K562 (cell line): Measurements from ENCODE around the gene TPRG1L. TPM values are rescaled to one million over a fixed set of nuclear protein-coding genes. Genes with fewer than 3 reads are reported as not detected.

Experiments used
- BMI1 ChIP-seq: fragments of 150-350 bp; IDR thresholded peaks from 2 replicates; pipeline ENCODE4 v1.6.1; 2014; ENCODE audit warnings: low read length
- BRCA1 ChIP-seq, 2 experiments: fragments of 450-650 bp in 1 of 2; sonication (generic) in 1 of 2; formaldehyde crosslinking in 1 of 2; IDR thresholded peaks; 2 replicates each; pipeline versions ENCODE4 v1.5.0 to v1.6.1; 2017 to 2020; ENCODE audit warnings: mild to moderate bottlenecking in 1 of 2, missing genetic modification reagents in 1 of 2
- CHD1 ChIP-seq: fragments of 200-600 bp; sonication (generic); IDR thresholded peaks from one replicate; pipeline ENCODE4 v1.6.1; 2012; ENCODE audit warnings: mild to moderate bottlenecking, moderate library complexity, low read length, inconsistent platforms
- ETV1 ChIP-seq: fragments of 450-650 bp; conservative IDR thresholded peaks from 2 replicates; pipeline ENCODE4 v1.6.1; 2016; ENCODE audit warnings: missing genetic modification characterization, control low read depth, low read depth, missing compliant biosample characterization
- FOXA1 ChIP-seq: fragments of 450-650 bp; IDR thresholded peaks from 2 replicates; pipeline ENCODE4 v1.6.1; 2016; ENCODE audit warnings: mild to moderate bottlenecking, borderline replicate concordance
- FOXJ2 ChIP-seq: fragments of 200-800 bp; sonication (Bioruptor generic); IDR thresholded peaks from 2 replicates; pipeline ENCODE4 v1.6.1; 2016; ENCODE audit warnings: missing genetic modification characterization, missing compliant biosample characterization
- KAT8 ChIP-seq: fragments of 450-650 bp; IDR thresholded peaks from 2 replicates; pipeline ENCODE4 v1.6.1; 2016; ENCODE audit warnings: low read depth, mild to moderate bottlenecking
- MCM3 ChIP-seq: fragments of 450-650 bp; IDR thresholded peaks from 2 replicates; pipeline ENCODE4 v1.6.1; 2016
- MCM5 ChIP-seq: fragments of 450-650 bp; IDR thresholded peaks from 2 replicates; pipeline ENCODE4 v1.6.1; 2016; ENCODE audit warnings: low read depth
- NFATC3 ChIP-seq: fragments of 450-650 bp; IDR thresholded peaks from 2 replicates; pipeline ENCODE4 v1.6.1; 2017; ENCODE audit warnings: mild to moderate bottlenecking
- RAD21 ChIP-seq, 2 experiments: fragments of 250-450 bp in 1 of 2; fragments of 450-650 bp in 1 of 2; sonication (Bioruptor Pico) in 1 of 2; formaldehyde crosslinking in 1 of 2; IDR thresholded peaks in 1 of 2; conservative IDR thresholded peaks in 1 of 2; 2 replicates each; pipeline versions ENCODE4 v1.4.0 to v1.8.0; 2020 to 2022; ENCODE audit warnings: mild to moderate bottlenecking in 2 of 2, moderate library complexity in 1 of 2
- SLC30A9 ChIP-seq: fragments of 250-450 bp; sonication (Bioruptor Pico); IDR thresholded peaks from 2 replicates; pipeline ENCODE4 v1.8.0; 2022; ENCODE audit warnings: mild to moderate bottlenecking, moderate library complexity
- TCF3 ChIP-seq: sonication (generic); formaldehyde crosslinking; IDR thresholded peaks from 2 replicates; pipeline ENCODE4 v1.4.0; 2020; ENCODE audit warnings: mild to moderate bottlenecking, missing genetic modification reagents
- TCF7 ChIP-seq: sonication (generic); IDR thresholded peaks from 2 replicates; pipeline ENCODE4 v1.6.1; 2016; ENCODE audit warnings: antibody characterized with exemption, borderline replicate concordance
- TCFL5 ChIP-seq: fragments of 250-450 bp; sonication (Bioruptor Pico); conservative IDR thresholded peaks from 2 replicates; pipeline ENCODE4 v1.6.1; 2021; ENCODE audit warnings: mild to moderate bottlenecking, moderate library complexity, matching md5 sums
- TSC22D4 ChIP-seq: fragments of 450-650 bp; IDR thresholded peaks from 2 replicates; pipeline ENCODE4 v1.6.1; 2016; ENCODE audit warnings: missing genetic modification characterization, missing biosample characterization, control low read depth
- ZBTB17 ChIP-seq: fragments of 450-650 bp; formaldehyde crosslinking; IDR thresholded peaks from 2 replicates; pipeline ENCODE4 v1.4.0; 2020; ENCODE audit warnings: mild to moderate bottlenecking
- ZNF12 ChIP-seq: sonication (generic); formaldehyde crosslinking; IDR thresholded peaks from 2 replicates; pipeline ENCODE4 v1.4.0; 2020; ENCODE audit warnings: mild to moderate bottlenecking, missing genetic modification reagents
- ZNF140 ChIP-seq: fragments of 250-450 bp; sonication (Bioruptor Pico); IDR thresholded peaks from 2 replicates; pipeline ENCODE4 v1.8.0; 2021; ENCODE audit warnings: moderate library complexity, mild to moderate bottlenecking, inconsistent platforms
- ZNF41 ChIP-seq: fragments of 250-450 bp; sonication (Bioruptor Pico); conservative IDR thresholded peaks from 2 replicates; pipeline ENCODE4 v1.4.0; 2020; ENCODE audit warnings: mild to moderate bottlenecking
- ZNF609 ChIP-seq: sonication (generic); formaldehyde crosslinking; IDR thresholded peaks from 2 replicates; pipeline ENCODE4 v1.8.1; 2023; ENCODE audit warnings: missing genetic modification reagents, mild to moderate bottlenecking, borderline replicate concordance
- polyA plus RNA-seq, 8 experiments: library from polyadenylated mRNA; depleted of rRNA in 4 of 8; stranded (reverse) in 5 of 8; unstranded in 3 of 8; fragments of >200 nt; fragmentation: Nextera tagmentation in 2 of 8; fragmentation: Illumina TruSeq in 1 of 8; extraction: Ambion mirVana in 2 of 8; extraction: Trizol in 1 of 8; gene quantifications; 2 replicates each; pipeline versions ENCODE4 v1.2.1 to v1.2.3, GENCODE V29; 2011 to 2014; ENCODE audit warnings: inconsistent platforms in 1 of 8, missing spikeins in 1 of 8
- total RNA-seq, 7 experiments: library from RNA; depleted of rRNA in 6 of 7; stranded (reverse); fragments of >200 nt in 6 of 7; fragmentation: Illumina TruSeq in 2 of 7; extraction: Trizol in 2 of 7; gene quantifications; 2 replicates each; pipeline versions ENCODE4 v1.2.1 to v1.2.3, GENCODE V29; 2011 to 2021; ENCODE audit warnings: low replicate concordance in 1 of 7
- TF ChIP-seq, protein P1 (sequence below): fragments of 250-450 bp; sonication (Bioruptor Pico); IDR thresholded peaks from 2 replicates; pipeline ENCODE4 v1.8.0; 2022; ENCODE audit warnings: moderate library complexity, mild to moderate bottlenecking, inconsistent platforms

TPRG1L gene
- total and polyA plus RNA-seq, 9 of the 15 experiments (the other 6 are each of a cell fraction or from before 2014, with no cell fraction given): 1.6 to 11.0 (median 6.2) TPM

- TF ChIP-seq, protein P1, sequence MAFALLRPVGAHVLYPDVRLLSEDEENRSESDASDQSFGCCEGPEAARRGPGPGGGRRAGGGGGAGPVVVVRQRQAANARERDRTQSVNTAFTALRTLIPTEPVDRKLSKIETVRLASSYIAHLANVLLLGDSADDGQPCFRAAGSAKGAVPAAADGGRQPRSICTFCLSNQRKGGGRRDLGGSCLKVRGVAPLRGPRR (CRISPR knock-in tag): peak; percentile 30; the same call in 1 of the 2 replicates
- no peak for TF ChIP-seq FOXA1
- peak; percentile 48; the same call in 1 of the 2 replicates for TF ChIP-seq ZNF609 (CRISPR knock-in tag)
- TF ChIP-seq ZBTB17: no peak
- no peak for TF ChIP-seq TSC22D4 (tag)
- TF ChIP-seq MCM5: no peak
- TF ChIP-seq TCF7: no peak
- TF ChIP-seq BMI1: no peak
- no peak for TF ChIP-seq BRCA1 (IDR thresholded peaks at IDR 0.05)
- no peak for TF ChIP-seq BRCA1 (CRISPR knock-in tag; IDR thresholded peaks at IDR 0.05)
- peak; percentile 69 to 90 for TF ChIP-seq RAD21 (CRISPR knock-in tag; conservative IDR thresholded peaks at IDR 0.05 in 1 of 2, IDR thresholded peaks at IDR 0.05 in 1 of 2)
- TF ChIP-seq FOXJ2 (tag): no peak
- no peak for TF ChIP-seq TCFL5
- TF ChIP-seq SLC30A9 (CRISPR knock-in tag): no peak
- TF ChIP-seq ZNF140 (CRISPR knock-in tag): no peak
- no peak for TF ChIP-seq ZNF12 (CRISPR knock-in tag)
- no peak for TF ChIP-seq MCM3
- TF ChIP-seq NFATC3: no peak
- TF ChIP-seq KAT8: no peak
- TF ChIP-seq TCF3 (CRISPR knock-in tag): peak; percentile 84
- no peak for TF ChIP-seq CHD1
- TF ChIP-seq ETV1 (tag): no peak
- no peak for TF ChIP-seq ZNF41
Observed at GRCh38 chr1:3618881-3619671, 5.7 kb upstream of the TPRG1L start (continued).
